A673 (cell line): Measurements from ENCODE around the gene C13orf42. TPM values are rescaled to one million over a fixed set of nuclear protein-coding genes. Genes with fewer than 3 reads are reported as not detected.

ENCODE experiments used
- BruUV-seq: library from RNA; stranded (reverse); fragments of 400-500 nt; replicated peaks from 2 replicates; lab custom pipeline; 2021; lab: Mats Ljungman, UMichigan
- CTCF ChIA-PET: fragments of 300-600 bp; sonication (Branson Sonifier 250); formaldehyde crosslinking; loops from one replicate; lab custom pipeline; 2022; ENCODE audit warnings: antibody characterized with exemption; lab: Charles Lee
- POLR2A ChIA-PET: fragments of 300-600 bp; sonication (Branson Sonifier 250); formaldehyde crosslinking; loops from one replicate; lab custom pipeline; 2022; ENCODE audit warnings: antibody characterized with exemption; ENCODE audit not compliant: low non-redundant PET; lab: Charles Lee
- DNase-seq: peaks from one replicate; pipeline ENCODE4 v3.0.0-alpha.2; 2015; ENCODE audit warnings: low spot score
- H3K27ac ChIP-seq: fragments of 200-600 bp; sonication (generic); 2 replicates; pipeline ENCODE4 v1.5.1; 2016; ENCODE audit warnings: mixed run types, low read depth, mild to moderate bottlenecking, mixed read lengths, antibody characterized with exemption, low read length; ENCODE audit not compliant: poor library complexity, severe bottlenecking
- H3K27me3 ChIP-seq: fragments of 200-600 bp; sonication (generic); replicated peaks from 2 replicates; pipeline ENCODE4 v1.6.1; 2017; ENCODE audit warnings: mixed run types, low read depth, mild to moderate bottlenecking, mixed read lengths, antibody characterized with exemption, low read length; ENCODE audit not compliant: insufficient read depth, poor library complexity
- H3K36me3 ChIP-seq: fragments of 200-600 bp; sonication (generic); 2 replicates; pipeline ENCODE4 v1.6.1; 2016; ENCODE audit warnings: mixed run types, mild to moderate bottlenecking, mixed read lengths, antibody characterized with exemption, low read length; ENCODE audit not compliant: insufficient read depth, poor library complexity, severe bottlenecking
- H3K4me1 ChIP-seq: fragments of 200-600 bp; sonication (generic); 2 replicates; pipeline ENCODE4 v1.6.1; 2017; ENCODE audit warnings: mixed run types, mild to moderate bottlenecking, mixed read lengths, antibody characterized with exemption, low read length; ENCODE audit not compliant: insufficient read depth, poor library complexity, severe bottlenecking
- H3K4me3 ChIP-seq: fragments of 200-600 bp; sonication (generic); 2 replicates; pipeline ENCODE4 v1.5.1; 2016; ENCODE audit warnings: low read depth, mixed run types, mild to moderate bottlenecking, mixed read lengths, low read length; ENCODE audit not compliant: poor library complexity, severe bottlenecking
- H3K9me3 ChIP-seq: fragments of 200-600 bp; sonication (generic); 2 replicates; pipeline ENCODE4 v1.6.1; 2016; ENCODE audit warnings: mixed run types, low read depth, mild to moderate bottlenecking, mixed read lengths, antibody characterized with exemption, low read length; ENCODE audit not compliant: poor library complexity, severe bottlenecking
- CTCF ChIP-seq: fragments of 300-800, 200-600 bp; sonication (generic); conservative IDR thresholded peaks from 2 replicates; pipeline ENCODE4 v1.5.1; 2017; ENCODE audit warnings: low read depth, mild to moderate bottlenecking, antibody characterized with exemption, low read length, moderate library complexity, mixed read lengths
- EZH2 ChIP-seq: fragments of 200-600 bp; sonication (generic); IDR thresholded peaks from 2 replicates; pipeline ENCODE4 v1.6.1; 2017; ENCODE audit warnings: borderline replicate concordance, low read depth, mild to moderate bottlenecking, mixed read lengths, antibody characterized with exemption, low read length; ENCODE audit not compliant: poor library complexity, severe bottlenecking
- intact Hi-C: fragments of 100-400 bp; cut with micrococcal nuclease; formaldehyde crosslinking; loops from one replicate; pipeline ENCODE4 v1.10.0; 2022; ENCODE audit not compliant: unreplicated experiment
- total RNA-seq: library from RNA; stranded (reverse); gene quantifications from 2 replicates; pipeline ENCODE4 v1.2.3, GENCODE V29; 2021

The C13orf42 gene
- total RNA-seq, 1 experiment from 2014 or later, result not detected

GRCh38 chr13:51036418-51036817 lies 74.7 kb downstream of the C13orf42 start:
- H3K4me3 ChIP-seq, result no peak overlapping the region
- BruUV-seq, result no TSS peak
- no peaks in the 10 kb centered on the region for H3K4me1 ChIP-seq
- no peaks in the 10 kb centered on the region for H3K9me3 ChIP-seq
- no peak overlapping the region for H3K27ac ChIP-seq
- TF ChIP-seq EZH2, result no peak
- TF ChIP-seq CTCF, result no peak
- no peaks in the 10 kb centered on the region for H3K27me3 ChIP-seq
- intact Hi-C loops, result no loop called here
- ChIA-PET POLR2A (no interaction called here), CTCF (no interaction called here)
- no peak for DNase-seq
- no peaks in the 10 kb centered on the region for H3K36me3 ChIP-seq

GRCh38 chr13:51035978-51036377 lies 75.1 kb downstream of the C13orf42 start:
- intact Hi-C loops, result no loop called here
- DNase-seq, result no peak
- BruUV-seq, result no TSS peak
- no peak for TF ChIP-seq EZH2
- no peak for TF ChIP-seq CTCF
- ChIA-PET CTCF (no interaction called here), POLR2A (no interaction called here)
- H3K27me3 ChIP-seq, result no peaks in the 10 kb centered on the region
- no peak overlapping the region for H3K4me3 ChIP-seq
- no peak overlapping the region for H3K27ac ChIP-seq
- H3K36me3 ChIP-seq, result no peaks in the 10 kb centered on the region
- H3K4me1 ChIP-seq, result no peaks in the 10 kb centered on the region
- H3K9me3 ChIP-seq, result no peaks in the 10 kb centered on the region

- H3K4me3 ChIP-seq, result no peak overlapping the region
- BruUV-seq, result no TSS peak
- H3K36me3 ChIP-seq, result no peaks in the 10 kb centered on the region
- POLR2A ChIA-PET, result no interaction called here
- no peak for DNase-seq
- H3K27me3 ChIP-seq, result no peaks in the 10 kb centered on the region
- H3K27ac ChIP-seq, result no peak overlapping the region
- CTCF ChIA-PET, result no interaction called here
- TF ChIP-seq EZH2 (no peak), CTCF (no peak)
- H3K4me1 ChIP-seq, result no peaks in the 10 kb centered on the region
- H3K9me3 ChIP-seq, result no peaks in the 10 kb centered on the region
- intact Hi-C loops, result no loop called here
Observed at GRCh38 chr13:51035469-51035868, 75.6 kb downstream of the C13orf42 start.
